ENCODE measurements around the gene SLC17A4. TPM values are rescaled to one million over a fixed set of nuclear protein-coding genes. Genes with fewer than 3 reads are reported as not detected.

Gene SLC17A4
- total and polyA plus RNA-seq, 2 experiments from 2014 or later, result not detected

DNA sequence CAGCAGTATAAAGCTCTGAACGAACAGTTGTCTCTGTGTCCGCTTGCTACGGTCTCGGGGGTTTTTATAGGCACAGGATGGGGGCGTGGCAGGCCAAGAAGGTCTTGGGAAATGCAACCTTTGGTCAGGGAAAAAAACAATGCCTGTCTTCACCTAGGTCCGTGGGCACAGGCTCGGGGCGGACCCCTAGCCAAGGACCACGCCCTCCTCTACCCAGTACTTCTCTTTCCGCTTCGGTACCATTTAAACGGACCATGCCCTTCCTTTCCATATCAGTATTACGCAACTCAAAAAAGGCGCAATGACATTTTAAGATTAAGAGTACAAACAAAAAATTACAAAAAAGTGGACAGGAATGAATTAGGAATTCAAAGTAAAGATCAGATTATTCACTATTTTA is 44.3 kb upstream of the SLC17A4 start (continued):
- TF ChIP-seq, protein P1, sequence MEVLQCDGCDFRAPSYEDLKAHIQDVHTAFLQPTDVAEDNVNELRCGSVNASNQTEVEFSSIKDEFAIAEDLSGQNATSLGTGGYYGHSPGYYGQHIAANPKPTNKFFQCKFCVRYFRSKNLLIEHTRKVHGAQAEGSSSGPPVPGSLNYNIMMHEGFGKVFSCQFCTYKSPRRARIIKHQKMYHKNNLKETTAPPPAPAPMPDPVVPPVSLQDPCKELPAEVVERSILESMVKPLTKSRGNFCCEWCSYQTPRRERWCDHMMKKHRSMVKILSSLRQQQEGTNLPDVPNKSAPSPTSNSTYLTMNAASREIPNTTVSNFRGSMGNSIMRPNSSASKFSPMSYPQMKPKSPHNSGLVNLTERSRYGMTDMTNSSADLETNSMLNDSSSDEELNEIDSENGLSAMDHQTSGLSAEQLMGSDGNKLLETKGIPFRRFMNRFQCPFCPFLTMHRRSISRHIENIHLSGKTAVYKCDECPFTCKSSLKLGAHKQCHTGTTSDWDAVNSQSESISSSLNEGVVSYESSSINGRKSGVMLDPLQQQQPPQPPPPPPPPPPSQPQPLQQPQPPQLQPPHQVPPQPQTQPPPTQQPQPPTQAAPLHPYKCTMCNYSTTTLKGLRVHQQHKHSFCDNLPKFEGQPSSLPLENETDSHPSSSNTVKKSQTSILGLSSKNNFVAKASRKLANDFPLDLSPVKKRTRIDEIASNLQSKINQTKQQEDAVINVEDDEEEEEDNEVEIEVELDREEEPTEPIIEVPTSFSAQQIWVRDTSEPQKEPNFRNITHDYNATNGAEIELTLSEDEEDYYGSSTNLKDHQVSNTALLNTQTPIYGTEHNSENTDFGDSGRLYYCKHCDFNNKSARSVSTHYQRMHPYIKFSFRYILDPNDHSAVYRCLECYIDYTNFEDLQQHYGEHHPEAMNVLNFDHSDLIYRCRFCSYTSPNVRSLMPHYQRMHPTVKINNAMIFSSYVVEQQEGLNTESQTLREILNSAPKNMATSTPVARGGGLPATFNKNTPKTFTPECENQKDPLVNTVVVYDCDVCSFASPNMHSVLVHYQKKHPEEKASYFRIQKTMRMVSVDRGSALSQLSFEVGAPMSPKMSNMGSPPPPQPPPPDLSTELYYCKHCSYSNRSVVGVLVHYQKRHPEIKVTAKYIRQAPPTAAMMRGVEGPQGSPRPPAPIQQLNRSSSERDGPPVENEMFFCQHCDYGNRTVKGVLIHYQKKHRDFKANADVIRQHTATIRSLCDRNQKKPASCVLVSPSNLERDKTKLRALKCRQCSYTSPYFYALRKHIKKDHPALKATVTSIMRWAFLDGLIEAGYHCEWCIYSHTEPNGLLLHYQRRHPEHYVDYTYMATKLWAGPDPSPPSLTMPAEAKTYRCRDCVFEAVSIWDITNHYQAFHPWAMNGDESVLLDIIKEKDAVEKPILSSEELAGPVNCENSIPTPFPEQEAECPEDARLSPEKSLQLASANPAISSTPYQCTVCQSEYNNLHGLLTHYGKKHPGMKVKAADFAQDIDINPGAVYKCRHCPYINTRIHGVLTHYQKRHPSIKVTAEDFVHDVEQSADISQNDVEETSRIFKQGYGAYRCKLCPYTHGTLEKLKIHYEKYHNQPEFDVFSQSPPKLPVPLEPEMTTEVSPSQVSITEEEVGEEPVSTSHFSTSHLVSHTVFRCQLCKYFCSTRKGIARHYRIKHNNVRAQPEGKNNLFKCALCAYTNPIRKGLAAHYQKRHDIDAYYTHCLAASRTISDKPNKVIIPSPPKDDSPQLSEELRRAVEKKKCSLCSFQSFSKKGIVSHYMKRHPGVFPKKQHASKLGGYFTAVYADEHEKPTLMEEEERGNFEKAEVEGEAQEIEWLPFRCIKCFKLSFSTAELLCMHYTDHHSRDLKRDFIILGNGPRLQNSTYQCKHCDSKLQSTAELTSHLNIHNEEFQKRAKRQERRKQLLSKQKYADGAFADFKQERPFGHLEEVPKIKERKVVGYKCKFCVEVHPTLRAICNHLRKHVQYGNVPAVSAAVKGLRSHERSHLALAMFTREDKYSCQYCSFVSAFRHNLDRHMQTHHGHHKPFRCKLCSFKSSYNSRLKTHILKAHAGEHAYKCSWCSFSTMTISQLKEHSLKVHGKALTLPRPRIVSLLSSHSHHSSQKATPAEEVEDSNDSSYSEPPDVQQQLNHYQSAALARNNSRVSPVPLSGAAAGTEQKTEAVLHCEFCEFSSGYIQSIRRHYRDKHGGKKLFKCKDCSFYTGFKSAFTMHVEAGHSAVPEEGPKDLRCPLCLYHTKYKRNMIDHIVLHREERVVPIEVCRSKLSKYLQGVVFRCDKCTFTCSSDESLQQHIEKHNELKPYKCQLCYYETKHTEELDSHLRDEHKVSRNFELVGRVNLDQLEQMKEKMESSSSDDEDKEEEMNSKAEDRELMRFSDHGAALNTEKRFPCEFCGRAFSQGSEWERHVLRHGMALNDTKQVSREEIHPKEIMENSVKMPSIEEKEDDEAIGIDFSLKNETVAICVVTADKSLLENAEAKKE (CRISPR knock-in tag; IDR thresholded peaks at IDR 0.05), result no peak
- TF ChIP-seq EZH2 (IDR thresholded peaks at IDR 0.05; ENCODE audit: low read depth, unreplicated experiment), result no peak
- TF ChIP-seq, protein P2, sequence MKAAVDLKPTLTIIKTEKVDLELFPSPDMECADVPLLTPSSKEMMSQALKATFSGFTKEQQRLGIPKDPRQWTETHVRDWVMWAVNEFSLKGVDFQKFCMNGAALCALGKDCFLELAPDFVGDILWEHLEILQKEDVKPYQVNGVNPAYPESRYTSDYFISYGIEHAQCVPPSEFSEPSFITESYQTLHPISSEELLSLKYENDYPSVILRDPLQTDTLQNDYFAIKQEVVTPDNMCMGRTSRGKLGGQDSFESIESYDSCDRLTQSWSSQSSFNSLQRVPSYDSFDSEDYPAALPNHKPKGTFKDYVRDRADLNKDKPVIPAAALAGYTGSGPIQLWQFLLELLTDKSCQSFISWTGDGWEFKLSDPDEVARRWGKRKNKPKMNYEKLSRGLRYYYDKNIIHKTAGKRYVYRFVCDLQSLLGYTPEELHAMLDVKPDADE (IDR thresholded peaks at IDR 0.05), result no peak

DNA sequence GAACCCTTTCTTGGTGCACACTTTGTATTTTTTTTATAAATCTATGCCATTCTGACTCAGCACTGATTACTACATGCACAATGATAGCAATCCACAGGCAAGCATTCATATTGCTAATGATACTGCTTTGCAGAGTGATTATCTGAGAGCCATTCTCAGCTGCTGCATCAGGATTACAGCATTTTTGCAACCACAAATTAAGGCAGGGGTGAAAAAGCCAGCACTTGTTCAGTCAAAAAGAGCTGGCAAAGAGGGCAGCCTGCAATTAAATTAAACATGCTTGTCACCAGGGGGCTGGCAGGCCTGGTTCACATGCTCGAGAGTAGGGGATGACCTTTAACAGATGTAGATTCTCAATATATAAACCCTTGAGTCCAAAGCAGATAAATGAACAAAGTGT is 40.7 kb upstream of the SLC17A4 start:
- Mint-ChIP-seq H3K27me3 (ENCODE audit: insufficient read depth, low read depth, poor library complexity) (no peaks in the 10 kb centered on the region), H3K27ac (peak overlapping the region; percentile 20; the same call in 1 of the 2 replicates), H3K4me1 (no peaks in the 10 kb centered on the region), H3K36me3 (ENCODE audit: low read depth) (no peaks in the 10 kb centered on the region), H3K9me3 (no peaks in the 10 kb centered on the region), H3K4me3 (no peak overlapping the region)
- Histone ChIP-seq H3K4me1 (ENCODE audit: insufficient read depth) (no peaks in the 10 kb centered on the region), H3K36me3 (ENCODE audit: insufficient read depth) (no peaks in the 10 kb centered on the region), H3K27me3 (ENCODE audit: insufficient read depth) (no peaks in the 10 kb centered on the region), H3K79me2 (replicated peaks; ENCODE audit: insufficient read depth) (no peaks in the 10 kb centered on the region), H3K9me2 (ENCODE audit: insufficient read depth) (no peaks in the 10 kb centered on the region), H3K27ac (ENCODE audit: low read depth) (no peak overlapping the region), H3K4me3 (no peak overlapping the region), H3F3A (replicated peaks; ENCODE audit: low read depth) (no peaks in the 10 kb centered on the region), H2AFZ (peak overlapping the region; percentile 66; the same call in 1 of the 2 replicates), H4K20me1 (replicated peaks; ENCODE audit: insufficient read depth) (no peaks in the 10 kb centered on the region), H3K4me2 (no peak overlapping the region)
- no peak for DNase-seq (ENCODE audit: low spot score)
- no peak for ATAC-seq
- TF ChIP-seq CREB1 (CRISPR knock-in tag; IDR thresholded peaks at IDR 0.05; ENCODE audit: low read depth), result no peak
- TF ChIP-seq POLR2AphosphoS5 (IDR thresholded peaks at IDR 0.05; ENCODE audit: low read depth), result no peak
- TF ChIP-seq, protein P1 (CRISPR knock-in tag; IDR thresholded peaks at IDR 0.05), result no peak
- no peak for TF ChIP-seq NANOG (IDR thresholded peaks at IDR 0.05; ENCODE audit: borderline replicate concordance)

Data from GM23338 (cell line).